GM18520 (cell line): ENCODE measurements around the gene RASAL1.
"Not testable (repeated sequence)": the region's sequence is repeated elsewhere in the genome, so short reads cannot be mapped to it uniquely, and the experiment has no call there.

ENCODE experiments used
- ATAC-seq: cut with Tn5 transposase; IDR thresholded peaks from one replicate; pipeline ENCODE4 v1.9.1; 2021; ENCODE audit not compliant: unreplicated experiment

Gene RASAL1

GRCh38 chr12:113142173-113142885 lies 6.8 kb upstream of the RASAL1 start:
- ATAC-seq, result no peak

- not testable (repeated sequence) for ATAC-seq
Measured at GRCh38 chr12:113141716-113142115, 6.2 kb upstream of the RASAL1 start.

GRCh38 chr12:113140706-113141105 lies 5.1 kb upstream of the RASAL1 start:
- ATAC-seq, result no peak

- no peak for ATAC-seq
Measured at GRCh38 chr12:113138826-113139225, 3.3 kb upstream of the RASAL1 start.

- ATAC-seq, result no peak
Measured at GRCh38 chr12:113137861-113138783, 2.6 kb upstream of the RASAL1 start.

- ATAC-seq, result no peak
Measured at GRCh38 chr12:113136990-113137511, 1.5 kb upstream of the RASAL1 start.

GRCh38 chr12:113136128-113136989 lies 798 bp upstream of the RASAL1 start:
- no peak for ATAC-seq

GRCh38 chr12:113134521-113134951 lies 1.0 kb downstream of the RASAL1 start:
- no peak for ATAC-seq

GRCh38 chr12:113134071-113134470 lies 1.5 kb downstream of the RASAL1 start:
- no peak for ATAC-seq

- ATAC-seq, result no peak
Measured at GRCh38 chr12:113133666-113134065, 1.9 kb downstream of the RASAL1 start.

- no peak for ATAC-seq
Measured at GRCh38 chr12:113133036-113133435, 2.5 kb downstream of the RASAL1 start.

GRCh38 chr12:113131556-113131955 lies 4.0 kb downstream of the RASAL1 start:
- no peak for ATAC-seq

GRCh38 chr12:113130457-113131135 lies 5.0 kb downstream of the RASAL1 start:
- no peak for ATAC-seq

GRCh38 chr12:113129664-113130456 lies 5.7 kb downstream of the RASAL1 start:
- no peak for ATAC-seq

GRCh38 chr12:113128802-113129663 lies 6.5 kb downstream of the RASAL1 start:
- ATAC-seq, result no peak

GRCh38 chr12:113127791-113128199 lies 7.8 kb downstream of the RASAL1 start:
- ATAC-seq, result no peak

- ATAC-seq, result no peak
Measured at GRCh38 chr12:113120670-113121370, 14.7 kb downstream of the RASAL1 start.
